Inflammatory macrophage treated with lipopolysaccharide for 1 hour (primary cell): ENCODE data around the gene CCDC7.
"Not testable (repeated sequence)": the region's sequence is repeated elsewhere in the genome, so short reads cannot be mapped to it uniquely, and the experiment has no call there.

Experiments
- DNase-seq, 2 donors: peaks; one replicate each; pipeline ENCODE4 v3.0.0-alpha.2; 2020 to 2022

Gene CCDC7

GRCh38 chr10:32459051-32459698 lies 13.2 kb downstream of the CCDC7 start:
- no peak for DNase-seq

DNA sequence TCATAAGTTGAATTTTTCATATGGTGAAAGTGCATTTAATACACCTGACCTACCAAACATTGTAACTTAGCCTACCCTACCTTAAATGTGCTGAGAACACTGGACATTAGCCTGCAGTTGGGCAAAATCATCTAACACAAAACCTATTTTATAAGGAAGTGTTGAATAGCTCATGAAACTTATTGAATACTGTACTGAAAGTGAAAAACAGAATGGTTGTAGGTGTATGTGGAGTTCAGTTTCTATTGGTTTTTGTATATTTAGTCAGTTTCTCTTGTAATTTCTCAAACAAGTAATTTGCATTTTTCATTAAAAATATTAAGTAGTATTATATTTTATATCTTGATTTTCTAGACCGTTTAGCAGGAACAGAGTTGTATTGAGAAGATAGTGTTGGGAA lies 15.3 kb downstream of the CCDC7 start:
- DNase-seq: no peak

- DNase-seq: no peak
Observed at GRCh38 chr10:32471232-32471631, 25.3 kb downstream of the CCDC7 start.

DNA sequence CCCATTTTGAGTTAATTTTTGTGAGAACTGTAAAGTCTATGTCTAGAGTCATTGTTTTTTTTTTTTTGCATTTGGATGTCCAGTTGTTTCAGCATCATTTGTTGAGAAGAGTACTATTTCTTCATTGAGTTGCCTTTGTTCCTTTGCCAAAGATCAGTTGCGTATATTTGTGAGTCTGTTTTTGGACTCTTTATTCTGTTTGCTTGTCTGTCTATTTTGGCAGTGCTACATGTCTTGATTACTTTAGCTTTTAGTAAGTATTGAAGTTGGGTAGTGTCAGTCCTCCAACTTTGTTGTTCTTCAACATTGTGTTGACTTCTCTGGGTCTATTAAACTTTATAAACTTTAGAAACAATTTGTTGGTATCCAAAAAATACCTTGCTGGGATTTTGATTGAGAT lies 31.6 kb downstream of the CCDC7 start:
- DNase-seq: no peak

DNA sequence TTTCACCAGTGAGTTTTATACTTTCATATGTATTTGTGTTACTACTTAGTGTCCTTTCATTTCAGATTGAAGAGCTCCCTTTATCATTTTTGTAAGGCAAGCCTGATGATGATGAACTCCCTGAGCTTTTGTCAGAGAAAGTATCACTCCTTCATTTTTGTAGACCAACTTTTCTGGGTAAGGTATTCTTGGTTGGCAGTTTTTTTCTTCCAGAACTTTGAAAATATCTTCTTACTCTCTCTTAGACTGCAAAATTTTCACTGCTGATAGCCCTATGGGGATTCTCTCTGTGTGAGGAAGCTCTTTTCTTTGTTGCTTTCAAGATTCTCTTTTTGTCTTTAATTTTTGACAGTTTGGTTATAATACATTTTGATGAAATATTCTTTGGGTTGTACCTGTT lies 35.7 kb downstream of the CCDC7 start:
- no peak for DNase-seq

GRCh38 chr10:32483019-32483502 lies 37.1 kb downstream of the CCDC7 start:
- not testable (repeated sequence) for DNase-seq

DNA sequence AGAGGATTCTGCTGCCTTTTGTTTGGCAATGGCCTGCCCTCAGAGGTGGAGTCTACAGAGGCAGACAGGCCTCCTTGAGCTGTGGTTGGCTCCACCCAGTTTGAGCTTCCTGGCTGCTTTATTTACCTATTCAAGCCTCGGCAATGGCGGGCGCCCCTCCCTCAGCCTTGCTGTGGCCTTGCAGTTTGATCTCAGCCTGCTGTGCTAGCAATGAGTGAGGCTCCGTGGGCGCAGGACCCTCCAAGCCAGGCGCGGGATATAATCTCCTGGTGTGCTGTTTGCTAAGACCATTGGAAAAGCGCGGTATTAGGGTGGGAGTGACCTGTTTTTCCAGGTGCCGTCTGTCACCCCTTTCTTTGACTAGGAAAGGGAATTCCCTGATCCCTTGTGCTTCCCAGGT lies 42.1 kb downstream of the CCDC7 start:
- not testable (repeated sequence) for DNase-seq

GRCh38 chr10:32489158-32489557 lies 43.2 kb downstream of the CCDC7 start:
- no peak for DNase-seq

DNA sequence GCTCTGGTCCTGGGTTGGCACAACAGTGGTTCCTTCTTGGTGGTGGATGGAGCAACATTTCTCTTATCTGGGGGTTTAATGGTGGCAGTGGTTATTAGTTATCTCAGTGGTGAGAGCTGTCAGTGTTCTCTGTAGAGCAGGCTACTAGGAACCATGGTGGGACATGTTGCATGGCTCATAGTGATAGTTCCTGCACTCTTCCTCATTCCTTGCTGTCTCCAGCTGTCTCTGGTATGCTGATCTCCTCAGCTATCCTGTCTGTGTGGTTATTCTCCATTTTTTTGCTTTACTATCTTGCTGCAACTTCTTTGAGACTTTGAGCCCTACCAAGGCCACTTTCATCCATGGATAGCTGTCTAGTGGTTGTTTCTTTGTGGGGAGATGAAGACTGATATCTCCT lies 44.0 kb downstream of the CCDC7 start:
- DNase-seq: no peak

DNA sequence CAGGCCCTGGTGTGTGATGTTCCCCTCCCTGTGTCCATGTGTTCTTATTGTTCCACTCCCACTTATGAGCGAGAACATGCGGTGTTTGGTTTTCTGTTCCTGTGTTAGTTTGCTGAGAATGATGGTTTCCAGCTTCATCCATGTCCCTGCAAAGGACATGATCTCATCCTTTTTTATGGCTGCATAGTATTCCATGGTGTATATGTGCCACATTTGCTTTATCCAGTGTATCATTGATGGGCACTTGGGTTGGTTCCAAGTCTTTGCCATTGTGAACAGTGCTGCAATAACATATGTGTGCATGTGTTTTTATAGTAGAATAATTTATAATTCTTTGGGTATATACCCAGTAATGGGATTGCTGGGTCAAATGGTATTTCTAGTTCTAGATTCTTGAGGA lies 48.6 kb downstream of the CCDC7 start:
- DNase-seq: not testable (repeated sequence)

- DNase-seq: not testable (repeated sequence)
Observed at GRCh38 chr10:32500136-32500535, 54.2 kb downstream of the CCDC7 start.

DNA sequence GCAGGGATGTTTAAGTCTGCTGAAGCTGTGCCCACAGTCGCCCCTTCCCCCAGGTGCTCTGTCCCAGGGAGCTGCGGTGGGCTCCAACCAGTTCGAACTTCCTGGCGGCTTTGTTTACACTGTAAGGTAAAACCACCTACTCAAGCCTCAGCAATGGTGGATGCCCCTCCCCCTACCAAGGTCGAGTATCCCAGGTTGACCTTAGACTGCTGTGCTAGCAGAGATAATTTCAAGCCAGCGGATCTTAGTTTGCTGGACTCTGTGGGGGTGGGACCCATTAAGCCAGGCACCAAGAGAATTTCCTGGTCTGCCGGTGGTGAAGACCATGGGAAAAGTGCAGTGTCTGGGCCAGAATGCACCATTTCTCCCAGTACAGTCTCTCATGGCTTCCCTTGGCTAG lies 56.0 kb downstream of the CCDC7 start:
- no peak for DNase-seq

DNA sequence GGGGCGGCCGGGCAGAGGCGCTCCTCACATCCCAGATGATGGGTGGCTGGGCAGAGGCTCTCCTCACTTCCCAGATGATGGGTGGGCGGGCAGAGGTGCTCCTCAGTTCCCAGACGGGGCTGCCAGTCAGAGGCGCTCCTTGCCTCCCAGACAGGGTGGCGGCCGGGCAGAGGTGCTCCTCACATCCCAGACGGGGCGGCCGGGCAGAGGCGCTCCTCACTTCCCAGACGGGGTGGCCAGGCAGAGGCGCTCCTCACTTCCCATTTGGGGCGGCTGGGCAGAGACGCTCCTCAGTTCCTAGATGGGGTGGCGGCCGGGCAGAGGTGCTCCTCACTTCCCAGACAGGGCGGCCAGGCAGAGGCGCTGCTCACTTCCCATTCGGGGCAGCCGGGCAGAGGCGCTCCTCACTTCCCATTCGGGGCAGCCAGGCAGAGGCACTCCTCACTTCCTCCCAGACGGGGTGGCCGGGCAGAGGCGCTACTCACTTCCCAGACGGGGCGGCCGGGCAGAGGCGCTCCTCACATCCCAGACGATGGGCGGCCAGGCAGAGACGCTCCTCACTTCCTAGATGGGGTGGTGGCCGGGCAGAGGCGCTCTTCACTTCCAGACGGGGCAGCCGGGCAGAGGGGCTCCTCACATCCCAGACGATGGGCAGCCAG lies 60.0 kb downstream of the CCDC7 start:
- not testable (repeated sequence) for DNase-seq

GRCh38 chr10:32511599-32511998 lies 65.7 kb downstream of the CCDC7 start:
- DNase-seq: no peak

DNA sequence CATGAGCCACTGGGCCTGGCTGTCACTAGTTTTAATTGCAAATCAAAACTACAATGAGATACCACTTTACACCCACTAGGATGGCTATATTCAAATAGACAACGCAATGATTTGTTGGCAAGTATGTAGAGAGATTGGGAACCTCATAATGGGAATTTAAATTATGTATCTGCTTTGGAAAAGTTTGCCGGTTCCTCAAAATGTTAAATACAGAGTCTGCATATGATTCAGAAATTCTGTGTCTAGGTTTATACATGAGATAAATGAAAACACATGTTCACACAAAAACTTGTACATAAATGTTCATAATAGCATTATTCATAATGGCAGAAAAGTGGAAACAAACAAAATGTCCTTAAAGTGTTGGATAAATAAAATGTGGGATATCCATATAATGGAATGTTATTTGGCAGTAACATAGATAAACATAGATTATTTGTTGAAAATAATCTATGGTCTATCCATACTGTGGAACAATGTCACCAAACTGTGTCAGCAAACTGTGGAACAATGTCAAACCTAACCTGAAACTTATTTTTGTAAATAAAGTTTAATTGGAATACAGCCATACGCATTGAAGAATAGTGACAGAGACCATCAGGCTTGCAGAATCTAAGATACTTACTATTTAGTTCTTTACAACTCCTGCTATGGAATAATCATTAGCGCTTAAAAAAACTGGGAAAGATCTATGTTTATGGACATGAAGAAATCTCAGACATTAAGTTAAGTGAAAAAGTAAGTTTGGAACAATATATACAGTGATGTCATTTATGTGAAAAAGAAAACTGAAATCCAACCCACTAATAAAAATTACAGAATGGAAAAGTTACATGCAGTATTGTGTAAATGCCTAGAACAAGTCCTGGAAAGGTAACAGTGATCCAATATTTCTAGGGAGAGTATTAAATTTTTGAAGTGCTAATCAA lies 70.9 kb downstream of the CCDC7 start:
- no peak for DNase-seq

- DNase-seq: no peak
Observed at GRCh38 chr10:32530231-32530630, 84.3 kb downstream of the CCDC7 start.

DNA sequence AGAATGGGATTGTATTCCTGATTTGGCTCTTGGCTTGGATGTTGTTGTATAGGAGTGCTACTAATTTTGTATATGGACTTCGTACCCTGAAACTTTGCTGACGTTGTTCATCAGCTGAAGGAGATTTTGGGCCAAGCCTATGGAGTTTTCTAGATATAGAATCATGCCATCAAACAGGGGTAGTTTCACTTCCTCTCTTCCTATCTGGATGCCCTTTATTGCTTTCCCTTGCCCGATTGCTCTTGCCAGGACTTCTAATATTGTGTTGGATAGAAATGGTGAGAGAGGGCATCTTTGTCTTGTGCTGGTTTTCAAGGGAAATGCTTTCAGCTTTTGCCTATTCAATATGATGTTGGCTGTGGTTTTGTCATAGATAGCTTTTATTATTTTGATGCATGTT lies 92.3 kb downstream of the CCDC7 start:
- no peak for DNase-seq

GRCh38 chr10:32540691-32541470 lies 94.9 kb downstream of the CCDC7 start:
- DNase-seq: no peak

- no peak for DNase-seq
Observed at GRCh38 chr10:32548208-32548607, 102.3 kb downstream of the CCDC7 start.

- peak; percentile 16 to 38 for DNase-seq
Observed at GRCh38 chr10:32556783-32557395, 110.9 kb downstream of the CCDC7 start.

DNA sequence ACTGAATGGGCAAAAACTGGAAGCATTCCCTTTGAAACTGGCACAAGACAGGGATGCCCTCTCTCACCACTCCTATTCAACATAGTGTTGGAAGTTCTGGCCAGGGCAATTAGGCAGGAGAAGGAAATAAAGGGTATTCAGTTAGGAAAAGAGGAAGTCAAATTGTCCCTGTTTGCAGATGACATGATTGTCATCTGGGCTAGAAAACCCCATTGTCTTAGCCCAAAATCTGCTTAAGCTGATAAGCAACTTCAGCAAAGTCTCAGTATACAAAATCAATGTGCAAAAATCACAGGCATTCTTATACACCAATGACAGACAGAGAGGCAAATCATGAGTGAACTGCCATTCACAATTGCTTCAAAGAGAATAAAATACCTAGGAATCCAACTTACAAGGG lies 116.8 kb downstream of the CCDC7 start:
- not testable (repeated sequence) for DNase-seq

GRCh38 chr10:32577448-32577847 lies 131.5 kb downstream of the CCDC7 start:
- DNase-seq: no peak
